GM21737 (cell line): Measurements from ENCODE around the gene EXD3.

Experiments
- ATAC-seq: cut with Tn5 transposase; IDR thresholded peaks from one replicate; pipeline ENCODE4 v1.9.1; 2021; ENCODE audit warnings: mild to moderate bottlenecking, moderate library complexity; ENCODE audit not compliant: unreplicated experiment

The EXD3 gene

DNA sequence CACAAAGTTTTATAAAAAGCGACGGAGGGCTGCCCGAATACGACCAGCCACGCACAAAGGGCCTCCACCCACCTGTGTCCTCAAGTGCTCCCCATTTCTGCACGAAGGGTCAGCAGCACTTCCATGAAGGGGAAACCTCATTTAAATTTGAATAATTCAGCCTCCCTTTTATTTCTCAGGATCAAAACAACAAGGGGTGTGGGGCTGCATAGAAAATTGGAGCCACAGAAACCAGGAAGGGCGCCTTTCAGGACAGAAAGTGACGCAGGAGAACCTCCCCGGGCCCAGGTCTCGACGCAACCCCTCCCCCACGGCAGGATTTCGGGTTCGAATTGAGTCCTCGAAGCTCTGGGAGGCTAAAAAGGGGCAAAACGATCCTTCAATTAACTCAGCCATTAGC, 123.0 kb downstream of the EXD3 start:
- ATAC-seq = no peak

DNA sequence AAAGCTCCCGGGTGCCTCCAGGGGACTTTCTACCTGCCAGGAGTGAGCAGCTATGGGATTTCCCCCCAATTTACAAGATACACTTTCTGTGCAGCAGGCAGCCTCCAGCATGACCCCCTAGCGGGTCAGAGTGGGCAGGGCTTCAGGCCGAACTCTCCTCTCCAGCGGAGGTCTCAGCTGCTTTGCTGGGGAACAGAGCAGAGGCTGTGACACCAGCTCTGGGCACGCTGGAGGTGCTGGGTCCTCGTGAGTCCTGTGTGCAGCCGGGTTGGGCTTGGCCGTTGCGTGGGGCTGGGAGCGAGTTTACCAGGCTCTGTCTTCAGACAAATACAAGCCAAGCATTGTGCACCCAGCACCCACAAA, 123.8 kb downstream of the EXD3 start:
- ATAC-seq = no peak

DNA sequence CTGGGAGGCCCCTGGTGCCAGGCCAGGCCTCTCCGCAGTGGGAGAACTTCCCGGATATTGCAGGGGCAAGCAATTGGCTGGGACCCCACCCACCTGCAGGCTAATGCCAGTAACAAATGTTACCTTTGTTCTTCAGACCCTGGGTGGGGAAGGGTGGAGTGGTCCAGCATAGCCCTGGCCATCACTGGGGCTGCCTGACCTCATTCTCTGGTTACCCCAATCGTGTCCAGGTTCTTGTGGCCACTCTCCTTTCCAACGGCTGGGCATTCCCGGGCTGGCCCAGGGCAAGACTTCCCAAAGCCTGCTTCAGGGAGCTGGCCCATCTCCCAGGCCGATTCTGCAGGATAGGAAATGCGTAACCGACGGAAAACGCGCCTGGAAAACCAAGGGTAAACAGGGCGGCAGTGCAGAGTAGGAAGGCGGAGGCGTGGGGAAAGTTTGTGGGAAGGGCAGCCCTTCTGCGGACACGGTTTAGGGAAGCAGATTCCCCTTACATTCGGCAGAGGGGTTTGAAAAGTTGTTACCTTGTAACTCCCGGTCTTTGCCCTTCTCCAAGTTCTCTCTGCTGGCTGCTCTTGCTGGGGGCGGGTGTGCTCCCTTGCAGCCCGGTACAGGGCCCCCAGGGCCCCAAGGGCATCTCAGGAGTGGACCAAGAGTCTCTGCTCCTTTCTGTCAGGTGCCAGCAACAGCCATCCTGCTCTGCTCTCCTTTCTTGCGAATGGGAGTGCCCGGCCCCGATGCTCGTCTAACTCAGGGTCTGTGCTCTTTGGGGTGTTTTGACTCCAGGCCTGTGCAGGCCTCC, 124.4 kb downstream of the EXD3 start:
- ATAC-seq = no peak

DNA sequence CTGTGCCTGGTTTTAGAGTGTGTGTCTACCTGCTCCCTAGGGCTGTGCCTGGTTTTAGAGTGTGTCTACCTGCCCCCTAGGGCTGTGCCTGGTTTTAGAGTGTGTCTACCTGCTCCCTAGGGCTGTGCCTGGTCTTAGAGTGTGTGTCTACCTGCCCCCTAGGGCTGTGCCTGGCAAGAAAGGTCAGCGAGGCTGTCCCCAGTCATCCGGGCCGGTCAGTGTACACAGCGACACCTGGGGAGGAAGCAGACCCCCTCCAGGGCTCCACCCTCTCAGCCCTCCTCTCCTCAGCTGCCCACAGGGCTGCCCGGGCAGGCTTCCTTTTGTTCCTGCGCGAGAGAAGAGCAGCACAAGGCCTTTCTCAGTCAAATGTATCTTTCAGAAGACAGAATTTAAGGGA, 125.0 kb downstream of the EXD3 start:
- ATAC-seq = no peak

DNA sequence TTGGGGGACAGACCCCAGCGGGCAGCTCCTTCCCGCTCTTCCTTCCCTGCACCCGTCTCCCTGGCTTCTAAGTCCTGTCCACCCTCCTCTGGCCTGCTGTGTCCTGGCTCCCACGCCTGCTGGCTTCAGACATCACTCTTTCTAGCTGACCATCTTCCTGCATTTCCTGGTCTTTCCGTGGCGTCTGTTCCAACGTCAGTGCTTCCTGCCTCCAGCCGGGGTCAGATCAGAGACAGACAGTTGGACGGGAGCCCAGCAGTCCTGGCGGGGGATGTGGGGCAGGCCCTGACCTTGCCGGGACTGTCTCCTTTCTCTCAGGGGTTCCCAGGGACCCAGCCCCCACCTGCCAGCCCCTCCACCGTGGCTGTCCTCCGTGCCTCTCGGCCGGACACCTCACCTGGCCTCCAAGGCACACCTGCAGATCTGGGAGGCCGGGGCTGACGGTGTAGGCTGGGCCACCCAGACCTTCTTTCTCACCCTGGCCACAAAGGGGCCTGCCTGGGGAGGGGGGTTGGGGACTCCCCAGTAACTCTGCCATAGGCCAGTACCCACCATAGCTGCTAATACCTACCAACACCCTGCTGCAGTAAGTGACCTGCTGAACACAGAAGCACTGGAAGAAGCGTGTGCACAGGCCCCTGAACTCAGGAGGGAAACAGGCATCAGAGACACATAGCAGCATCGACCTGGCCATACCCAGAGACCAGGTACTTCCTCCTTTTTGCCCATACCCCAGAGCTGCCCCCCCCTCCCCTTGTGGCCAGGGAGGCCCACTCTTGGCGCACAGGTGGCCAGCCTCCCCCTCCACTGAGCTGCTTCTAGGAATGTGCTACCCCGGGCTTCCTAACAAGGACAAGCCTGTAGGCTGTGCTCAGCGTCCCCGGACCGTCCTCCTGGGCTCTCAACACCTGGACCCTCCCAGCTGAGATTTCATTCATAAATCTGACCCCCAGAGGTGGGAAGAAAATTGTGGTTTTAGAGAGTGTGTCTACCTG, 126.0 kb downstream of the EXD3 start:
- no peak for ATAC-seq

DNA sequence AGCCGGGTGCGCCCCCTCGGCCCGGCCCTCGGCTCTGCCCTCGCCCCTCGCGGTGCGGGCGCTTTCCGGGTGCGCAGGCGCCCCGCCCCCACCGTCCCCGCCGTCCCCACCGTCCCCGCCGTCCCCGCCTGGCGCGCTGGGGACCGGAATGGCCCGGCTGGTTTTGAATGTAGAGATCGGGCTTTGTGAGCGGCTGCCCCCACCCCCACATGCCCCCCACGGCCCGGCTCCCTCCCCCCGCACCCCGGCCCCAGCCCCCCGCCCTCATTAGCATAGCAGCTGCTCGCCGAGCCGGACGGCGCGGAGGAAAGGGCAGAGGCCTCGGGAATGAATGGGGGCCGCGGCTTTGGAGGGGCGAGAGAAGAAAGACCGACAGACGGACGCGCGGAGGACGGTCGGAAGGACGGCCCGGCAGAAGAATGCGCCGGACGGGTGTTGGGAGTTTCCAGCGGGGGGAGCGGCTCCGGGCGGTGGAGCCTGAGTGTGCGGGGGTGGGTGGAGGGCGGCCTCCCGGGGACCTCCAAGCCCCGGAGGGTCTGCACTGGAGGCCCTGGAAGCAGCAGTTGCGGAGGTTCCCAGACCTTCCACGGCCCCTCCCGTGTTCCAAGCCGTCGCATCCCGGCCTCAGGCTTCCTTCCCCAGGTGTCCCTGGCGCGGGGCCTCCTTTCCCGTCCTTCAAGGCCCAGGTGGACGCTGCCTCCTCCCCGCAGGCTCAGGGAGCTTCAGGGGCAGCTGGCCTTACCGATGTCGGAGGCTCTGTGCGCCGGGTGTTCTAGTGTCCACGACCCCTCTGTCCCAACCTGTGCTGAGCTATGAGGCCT, 126.9 kb downstream of the EXD3 start:
- no peak for ATAC-seq

- ATAC-seq = no peak
These were observed 127.6 kb downstream of the EXD3 start for GRCh38 chr9:137295238-137295811.

DNA sequence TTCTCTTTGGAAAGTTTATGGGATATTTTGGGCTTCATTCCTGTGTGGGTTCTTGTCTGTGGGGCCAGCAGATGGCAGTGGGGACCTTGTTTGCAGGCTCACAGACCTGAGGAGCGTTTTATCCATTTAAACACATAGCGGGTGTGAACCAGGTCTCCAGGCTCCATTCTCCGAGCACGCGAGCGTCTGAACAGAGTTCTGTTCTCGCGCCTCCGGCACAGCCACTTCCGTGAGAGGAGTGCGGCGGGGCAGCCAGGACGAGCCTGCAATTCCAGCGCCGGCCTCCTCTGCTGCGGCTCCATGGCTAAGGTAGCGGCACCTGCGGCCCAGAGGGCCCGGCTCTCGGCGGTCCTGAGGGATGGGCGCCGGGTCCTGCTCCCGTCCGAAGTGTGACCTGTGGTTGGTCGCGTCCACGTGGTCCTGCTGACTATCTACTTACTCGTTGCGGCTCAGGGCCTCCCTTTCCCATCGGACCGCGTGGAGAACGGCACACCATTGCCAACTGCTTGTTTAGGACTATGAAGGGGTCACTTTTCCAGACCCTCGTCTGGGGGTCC, 128.2 kb downstream of the EXD3 start:
- ATAC-seq = no peak

- ATAC-seq = no peak
These were observed 128.8 kb downstream of the EXD3 start for GRCh38 chr9:137294091-137294680.

DNA sequence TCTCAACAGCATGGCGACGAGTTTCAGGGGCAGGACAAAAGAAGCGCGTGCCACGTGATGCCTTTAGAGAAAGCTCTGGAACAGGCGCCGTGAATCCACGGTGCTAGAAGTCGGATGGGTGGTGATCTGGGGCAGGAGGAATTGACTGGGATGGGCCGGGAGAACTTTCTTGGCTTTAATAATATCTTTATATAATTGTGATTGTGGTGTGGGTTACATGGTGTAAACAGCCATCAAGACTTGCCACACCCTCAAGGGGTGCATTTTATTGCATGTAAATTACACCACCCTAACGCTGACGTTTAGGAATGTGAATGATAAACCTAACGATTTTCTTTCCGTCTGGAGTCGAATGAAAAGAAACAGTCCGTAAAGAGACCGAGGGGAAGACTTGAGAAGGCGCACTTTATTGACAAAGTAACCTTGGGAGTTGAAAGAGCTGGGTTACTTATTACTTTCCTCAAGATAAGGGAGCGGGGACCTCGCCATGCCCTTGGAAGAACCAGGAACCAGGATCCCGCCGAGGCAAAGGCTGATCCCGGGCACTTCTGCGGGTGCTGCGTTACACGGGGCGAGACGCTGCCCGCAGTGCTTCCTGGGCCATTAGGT, 129.4 kb downstream of the EXD3 start:
- ATAC-seq = no peak

DNA sequence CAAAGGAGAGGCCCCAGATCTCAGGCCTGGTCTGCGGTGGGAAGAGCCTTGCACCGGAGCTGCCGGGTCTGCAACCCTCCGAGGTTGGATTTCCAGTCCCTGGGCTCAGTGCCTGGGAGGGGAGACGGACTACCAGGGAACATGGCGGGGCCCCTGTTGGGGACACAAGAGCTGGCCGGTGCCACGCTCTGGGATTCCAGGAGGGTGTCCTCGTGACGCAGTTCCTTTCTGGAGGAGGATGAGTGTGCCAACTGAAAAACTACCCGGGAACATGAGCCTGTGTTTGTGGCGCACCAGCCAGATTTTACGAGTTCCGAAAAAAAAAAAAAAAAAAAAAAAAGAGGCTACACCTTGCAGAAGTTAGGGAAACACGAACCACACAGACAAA, 129.9 kb downstream of the EXD3 start:
- ATAC-seq = no peak

DNA sequence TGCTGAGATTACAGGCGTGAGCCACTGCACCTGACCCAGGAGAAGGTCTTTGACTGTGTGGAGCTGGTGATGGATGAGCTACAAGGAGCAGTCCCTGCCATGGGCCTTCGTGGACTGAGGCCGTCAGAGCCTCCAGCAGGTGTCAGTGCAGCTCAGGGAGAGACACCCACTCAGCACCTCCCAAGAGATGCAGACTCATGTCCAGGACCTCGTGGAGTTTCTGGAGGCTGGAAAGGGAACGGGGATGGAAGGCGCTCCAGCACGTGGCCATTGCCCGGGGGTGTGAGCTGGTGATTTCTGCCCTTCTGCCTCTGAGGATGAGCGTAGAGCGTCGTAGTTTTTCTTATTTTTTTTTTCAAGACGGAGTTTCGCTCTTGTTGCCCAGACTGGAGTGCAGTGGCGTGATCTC, 136.0 kb downstream of the EXD3 start:
- no peak for ATAC-seq

GRCh38 chr9:137281345-137282116, 141.4 kb downstream of the EXD3 start:
- no peak for ATAC-seq

DNA sequence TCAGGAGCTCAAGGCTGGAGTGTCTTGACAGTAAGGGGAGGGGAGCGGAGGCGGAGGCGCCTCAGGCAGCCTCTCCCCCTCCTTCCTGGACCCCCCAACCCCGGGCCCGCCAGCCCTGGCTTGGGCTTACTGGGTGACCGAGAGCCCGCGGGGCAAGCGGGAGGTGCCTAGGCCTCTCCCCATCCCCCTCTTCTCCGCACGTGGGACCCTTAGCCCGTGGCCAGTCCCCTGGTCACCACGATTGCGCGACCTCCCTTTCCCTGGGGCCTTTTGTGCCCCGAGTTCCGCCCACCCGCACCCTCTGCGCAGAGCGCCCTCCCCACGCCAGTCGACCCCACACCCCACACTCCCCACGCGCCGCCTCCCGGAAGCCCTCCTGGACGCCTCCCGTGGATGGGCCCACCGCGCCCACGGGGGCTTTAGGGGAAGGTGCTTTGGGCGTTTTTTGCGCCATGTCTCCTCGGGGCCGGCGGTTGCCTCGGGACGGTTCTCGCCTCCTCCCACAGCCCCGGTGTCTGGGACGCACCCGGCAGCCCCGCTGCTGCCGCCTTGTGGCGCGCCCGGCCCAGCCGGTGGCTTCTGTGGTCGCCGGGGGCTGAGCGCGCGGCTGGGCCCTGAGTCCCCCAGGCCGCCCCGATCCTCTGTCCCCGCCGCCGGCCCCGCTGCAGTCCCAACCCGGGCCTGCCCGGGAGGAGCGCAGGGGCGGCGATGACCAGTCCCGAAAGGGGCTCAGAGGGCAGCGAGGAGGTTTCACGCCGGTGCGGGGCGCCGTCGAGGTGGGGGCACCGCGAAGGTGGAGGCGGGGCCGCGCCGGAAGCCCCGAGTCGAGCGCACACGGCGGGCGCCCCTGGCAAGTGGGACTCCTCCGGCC, 142.3 kb downstream of the EXD3 start:
- no peak for ATAC-seq

- no peak for ATAC-seq
These were observed 143.1 kb downstream of the EXD3 start for GRCh38 chr9:137279741-137280473.

GRCh38 chr9:137278721-137279711, 143.9 kb downstream of the EXD3 start:
- no peak for ATAC-seq
